Stimulated activated CD8-positive, alpha-beta memory T cell treated with anti-CD3 and anti-CD28 coated beads, Interleukin-15, amount 100 ng/mL, for 1 hour (primary cell): ENCODE results near the gene OR2T3.
"Not testable (repeated sequence)": the region's sequence is repeated elsewhere in the genome, so short reads cannot be mapped to it uniquely, and the experiment has no call there.

Experiments used
- DNase-seq: peaks from one replicate; pipeline ENCODE4 v3.0.0-alpha.2; 2020; ENCODE audit warnings: low read depth

Gene OR2T3, protein sequence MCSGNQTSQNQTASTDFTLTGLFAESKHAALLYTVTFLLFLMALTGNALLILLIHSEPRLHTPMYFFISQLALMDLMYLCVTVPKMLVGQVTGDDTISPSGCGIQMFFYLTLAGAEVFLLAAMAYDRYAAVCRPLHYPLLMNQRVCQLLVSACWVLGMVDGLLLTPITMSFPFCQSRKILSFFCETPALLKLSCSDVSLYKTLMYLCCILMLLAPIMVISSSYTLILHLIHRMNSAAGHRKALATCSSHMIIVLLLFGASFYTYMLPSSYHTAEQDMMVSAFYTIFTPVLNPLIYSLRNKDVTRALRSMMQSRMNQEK

DNA sequence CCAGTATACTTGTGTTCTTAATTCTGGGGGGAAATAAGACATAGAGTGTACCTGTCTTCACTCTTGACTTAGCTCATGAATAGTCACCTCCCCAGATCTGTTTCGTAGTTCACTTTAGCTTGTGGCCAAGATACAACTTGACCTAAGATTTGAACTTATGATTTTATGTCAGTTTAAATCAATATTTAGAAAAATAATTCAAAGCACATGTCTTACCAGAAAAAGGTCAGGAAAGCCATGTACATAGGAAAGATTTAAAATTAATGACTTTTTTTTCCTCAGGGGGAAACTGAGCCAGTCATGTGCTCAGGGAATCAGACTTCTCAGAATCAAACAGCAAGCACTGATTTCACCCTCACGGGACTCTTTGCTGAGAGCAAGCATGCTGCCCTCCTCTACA is at the start of gene OR2T3:
Gene OR2T3 (plus strand): TSS at position 301 of the 400 bp plus-strand sequence. CDS start 0 bp downstream, at position 301.
- DNase-seq, result not testable (repeated sequence)

DNA sequence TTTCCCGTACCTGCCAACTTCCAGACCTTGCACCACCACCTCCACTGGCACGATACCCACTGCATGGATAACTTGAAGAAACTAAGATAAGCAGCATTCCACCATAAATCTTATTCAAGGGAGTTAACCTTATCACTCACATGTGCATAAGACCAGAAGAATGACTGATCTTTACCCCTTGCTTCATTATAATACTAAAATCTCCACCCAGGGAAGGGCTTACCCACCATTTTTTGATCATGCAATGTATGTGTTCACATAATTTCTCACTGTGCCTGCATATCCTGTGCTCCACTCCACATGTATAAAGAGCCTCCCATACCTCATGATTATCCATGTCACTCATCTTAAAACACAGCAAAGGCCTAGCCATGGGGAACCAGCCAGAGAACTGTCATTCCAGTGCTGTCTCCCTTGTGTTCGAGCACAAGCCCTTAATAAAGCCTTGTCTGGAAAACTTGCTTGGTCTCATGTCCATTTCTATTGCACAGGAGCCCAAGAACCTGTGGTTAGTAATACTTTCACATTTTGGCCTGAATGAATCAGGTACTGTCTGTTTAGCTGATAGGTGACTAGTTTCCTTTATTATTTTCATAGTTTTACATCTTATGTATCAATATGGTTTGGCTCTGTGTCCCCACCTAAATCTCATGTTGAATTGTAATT is 45.5 kb upstream of the OR2T3 start:
- not testable (repeated sequence) for DNase-seq

DNA sequence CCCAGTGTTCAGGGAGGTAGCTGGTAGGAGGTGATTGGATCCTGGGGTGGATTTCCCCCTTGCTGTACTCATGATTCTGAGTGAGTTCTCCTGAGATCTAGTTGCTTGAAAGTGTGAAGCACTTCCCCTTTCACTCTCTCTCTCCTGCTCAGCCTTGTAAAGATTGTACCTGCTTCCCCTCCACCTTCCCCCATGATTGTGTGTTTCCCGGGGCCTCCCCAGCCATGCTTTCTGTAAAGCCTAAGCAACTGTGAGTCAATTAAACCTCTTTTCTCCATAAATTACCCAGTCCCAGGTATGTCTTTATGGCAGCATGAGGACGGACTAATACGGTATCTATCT is 45.0 kb upstream of the OR2T3 start:
- not testable (repeated sequence) for DNase-seq

DNA sequence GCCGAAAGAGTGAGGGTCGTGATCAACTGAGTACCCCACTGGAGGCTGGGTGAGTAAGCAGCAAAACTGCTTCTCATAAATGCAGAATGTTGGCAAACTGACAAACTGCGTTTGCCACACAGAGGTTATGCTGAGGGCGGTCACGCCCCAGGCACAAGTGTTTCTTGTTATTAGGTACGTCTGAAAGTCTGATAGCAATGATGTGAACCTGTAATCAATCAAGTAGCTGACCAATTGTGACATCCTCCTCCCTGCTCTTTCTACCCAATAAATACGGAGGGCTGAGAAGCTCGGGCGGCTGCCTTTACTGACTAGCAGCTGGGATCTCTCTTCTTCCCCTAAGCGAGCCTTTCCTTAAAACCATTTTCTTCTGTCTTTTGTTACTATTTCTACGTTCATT is 41.5 kb upstream of the OR2T3 start:
- not testable (repeated sequence) for DNase-seq

DNA sequence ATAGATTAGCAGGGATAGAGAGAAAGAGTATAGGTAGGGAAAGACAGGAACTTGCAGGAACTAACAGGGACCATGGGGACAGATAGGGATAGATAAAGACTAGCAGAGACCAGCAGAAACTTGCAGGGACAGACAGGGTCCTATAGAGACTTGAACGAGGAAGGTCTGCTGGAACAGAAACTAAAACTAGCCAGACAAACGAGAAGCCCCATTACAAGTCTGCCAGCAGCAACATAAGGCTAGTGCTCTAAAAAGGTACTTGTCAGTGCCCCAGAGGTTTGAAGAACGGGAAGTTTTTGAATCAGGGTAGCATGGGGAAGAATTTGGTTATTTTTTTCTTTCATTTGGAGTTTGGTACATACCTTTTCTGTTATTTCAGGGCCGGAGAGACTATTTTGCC is 41.0 kb upstream of the OR2T3 start:
- DNase-seq, result not testable (repeated sequence)

DNA sequence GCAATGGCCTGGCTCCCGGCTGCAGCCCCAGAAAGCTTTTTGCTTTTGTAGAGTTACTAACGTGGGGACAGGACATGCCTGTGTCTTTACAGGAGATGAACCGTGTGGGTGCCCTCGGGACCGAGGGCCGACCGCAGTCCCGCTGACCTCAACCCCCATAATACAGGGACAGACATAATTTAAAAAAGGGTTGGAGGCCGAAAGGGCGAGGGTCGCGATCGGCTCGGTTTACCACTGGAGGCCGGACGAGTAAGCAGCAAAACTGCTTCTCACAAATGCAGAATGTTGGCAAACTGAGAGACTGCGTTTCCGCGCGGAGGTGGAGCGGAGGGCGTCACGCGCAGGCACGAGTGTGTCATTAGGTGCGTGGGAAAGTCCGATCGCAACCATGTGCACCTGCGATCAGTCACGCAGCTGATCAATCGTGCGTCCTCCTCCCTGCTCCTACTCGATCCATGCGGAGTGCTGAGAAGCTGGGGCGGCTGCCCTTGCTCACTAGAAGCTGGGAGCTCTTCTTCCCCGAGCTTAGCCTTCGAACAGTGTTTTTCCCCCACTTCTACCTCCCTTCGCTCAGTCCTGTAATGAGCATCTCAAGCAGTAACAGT is 39.2 kb upstream of the OR2T3 start:
- not testable (repeated sequence) for DNase-seq

DNA sequence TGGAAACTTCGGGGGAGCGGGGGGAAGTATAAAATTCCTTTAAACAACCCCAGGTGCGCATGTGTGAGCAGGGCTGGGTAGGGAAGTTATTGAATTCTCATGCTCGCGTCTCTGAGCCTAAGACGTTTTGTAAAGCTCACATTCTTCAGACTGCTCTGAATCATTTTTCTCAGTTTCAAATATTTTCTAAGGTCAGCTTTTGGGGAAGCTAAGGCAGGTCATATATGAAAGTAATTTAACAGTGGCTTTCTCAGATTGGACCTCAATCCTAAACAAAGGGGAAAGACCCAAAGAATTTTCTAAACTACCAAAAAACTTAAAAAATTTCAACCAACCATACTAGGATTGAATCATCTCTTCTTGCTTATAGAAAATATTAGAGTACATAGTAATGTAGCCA is 38.2 kb upstream of the OR2T3 start:
- DNase-seq, result not testable (repeated sequence)

DNA sequence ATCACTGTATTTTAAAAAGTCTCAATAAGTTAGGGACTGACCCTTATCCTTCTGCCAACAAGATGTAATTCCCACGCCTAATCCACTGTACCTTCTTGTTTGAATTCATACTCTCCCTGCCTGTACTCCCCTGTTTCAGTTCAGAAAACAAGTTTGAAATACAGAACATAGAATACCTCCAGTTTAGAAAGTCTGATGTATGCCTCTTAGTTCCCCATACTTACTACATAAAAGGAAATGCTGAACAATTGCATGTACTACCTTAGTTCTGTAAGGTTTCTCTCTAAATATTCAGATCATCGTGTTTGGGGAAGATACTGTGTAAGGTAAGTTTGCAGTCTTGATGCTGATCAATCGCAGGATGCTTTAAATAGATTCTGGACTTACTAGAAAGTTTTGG is 36.8 kb upstream of the OR2T3 start:
- not testable (repeated sequence) for DNase-seq

DNA sequence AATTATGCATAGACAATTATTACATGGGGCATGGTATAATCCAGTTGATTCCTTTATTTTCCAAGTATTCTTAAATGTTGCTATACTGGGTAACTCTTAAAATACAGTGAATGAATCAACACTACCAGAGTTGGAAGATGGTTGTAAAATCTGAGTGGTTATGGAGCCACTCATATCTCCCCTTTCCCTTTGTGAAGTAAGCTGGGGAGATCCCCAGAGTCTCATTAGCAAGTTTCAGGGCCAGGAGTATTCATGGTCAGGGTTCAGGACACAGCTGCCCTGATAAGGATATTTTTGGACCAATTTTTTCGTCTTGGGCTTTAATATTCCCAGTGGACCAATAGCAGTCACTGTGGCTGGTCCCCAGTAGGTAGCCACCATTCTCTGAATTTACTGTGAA is 34.5 kb upstream of the OR2T3 start:
- not testable (repeated sequence) for DNase-seq

DNA sequence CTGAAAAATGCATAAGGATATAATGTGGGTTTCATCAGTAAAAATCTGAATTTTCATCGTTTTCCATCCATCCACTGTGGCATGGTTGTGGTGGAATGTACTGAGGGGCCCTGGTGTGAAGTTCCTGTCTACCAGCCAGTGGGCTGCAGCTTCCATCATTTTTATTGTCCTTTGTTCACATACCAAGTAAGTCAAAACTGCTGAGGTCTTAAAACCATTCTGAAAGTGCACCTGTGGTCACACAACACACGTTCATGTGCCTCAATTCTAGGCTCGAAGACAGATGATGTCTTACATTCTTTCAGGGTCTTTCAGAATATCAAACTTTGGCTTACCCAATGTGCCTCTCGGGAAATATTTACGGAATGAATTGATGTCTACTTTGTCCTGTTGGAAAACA is 33.9 kb upstream of the OR2T3 start:
- not testable (repeated sequence) for DNase-seq

DNA sequence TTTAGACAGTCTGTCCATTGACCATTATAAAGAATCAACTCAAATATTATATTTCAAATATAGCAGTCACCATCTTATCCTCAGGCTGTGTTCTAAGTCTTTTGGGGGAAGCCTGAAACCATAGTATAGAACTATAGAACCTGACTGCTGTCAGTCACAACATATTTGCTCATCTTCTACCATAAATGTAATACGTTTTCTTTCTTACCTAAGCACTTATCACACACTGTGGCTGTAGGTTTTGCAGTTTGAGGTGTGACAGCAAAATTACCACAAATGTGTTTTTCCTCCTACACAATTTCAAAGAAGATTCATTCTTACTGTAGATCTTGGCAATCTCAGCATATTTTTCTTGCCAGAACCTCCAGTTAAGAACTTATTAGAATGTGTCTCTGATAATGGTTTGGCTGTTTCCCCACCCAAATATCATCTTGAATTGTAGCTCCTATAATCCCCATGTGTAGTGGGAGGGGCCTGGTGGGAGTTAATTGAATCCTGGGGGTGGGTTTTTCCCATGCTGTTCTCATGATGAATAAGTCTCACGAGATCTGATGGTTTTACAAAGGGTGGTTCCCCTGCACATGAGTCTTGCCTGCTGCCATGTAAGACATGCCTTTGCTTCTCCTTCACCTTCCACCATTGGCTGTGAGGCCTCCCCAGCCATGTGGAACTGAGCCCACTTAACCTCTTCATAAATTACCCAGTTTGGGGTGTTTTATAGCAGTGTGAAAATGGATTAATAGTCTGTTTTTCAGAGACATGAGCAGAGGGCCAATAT is 30.5 kb upstream of the OR2T3 start:
- DNase-seq, result not testable (repeated sequence)

DNA sequence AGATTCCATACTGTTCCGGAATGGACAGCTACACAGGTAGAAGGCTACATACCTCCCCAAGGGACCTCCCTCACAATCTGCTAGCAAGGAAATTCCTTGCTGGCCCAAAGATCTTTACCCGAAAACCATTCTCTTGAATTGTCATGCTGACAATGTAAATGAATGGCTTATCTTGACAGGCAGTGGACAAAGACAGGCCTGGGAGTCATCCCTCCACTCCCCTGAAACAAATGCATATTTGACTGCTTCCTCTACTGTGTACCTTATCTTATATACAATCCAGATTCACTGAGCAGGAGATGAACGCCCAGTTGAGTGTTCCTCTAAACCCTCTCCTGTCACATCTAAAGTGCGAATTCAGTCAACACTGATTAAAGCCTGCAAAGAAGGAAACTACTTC is 28.5 kb upstream of the OR2T3 start:
- DNase-seq, result not testable (repeated sequence)

DNA sequence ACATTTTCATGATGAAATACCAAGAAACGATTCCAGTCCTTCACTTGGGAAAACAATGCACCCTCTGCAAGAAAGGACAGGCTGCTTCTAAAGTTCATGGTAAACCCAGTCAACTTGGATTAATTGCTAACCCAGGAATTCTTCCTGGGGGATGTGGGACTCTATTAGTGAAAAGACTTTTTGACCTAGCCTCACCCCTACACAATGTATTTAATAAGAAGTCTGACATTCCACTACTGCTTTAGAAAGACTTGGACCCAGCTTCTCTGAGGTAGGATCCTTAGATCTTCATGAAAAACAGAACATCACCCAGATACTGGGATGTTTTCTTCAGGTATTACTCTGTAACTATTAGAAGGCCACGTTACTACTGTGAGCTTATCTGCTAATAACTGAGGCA is 27.8 kb upstream of the OR2T3 start, which contains the start of gene OR2T2:
Gene OR2T2 (plus strand): TSS at position 239 of the 400 bp plus-strand sequence. CDS start 7,161 bp downstream, outside the sequence.
- DNase-seq, result not testable (repeated sequence)

DNA sequence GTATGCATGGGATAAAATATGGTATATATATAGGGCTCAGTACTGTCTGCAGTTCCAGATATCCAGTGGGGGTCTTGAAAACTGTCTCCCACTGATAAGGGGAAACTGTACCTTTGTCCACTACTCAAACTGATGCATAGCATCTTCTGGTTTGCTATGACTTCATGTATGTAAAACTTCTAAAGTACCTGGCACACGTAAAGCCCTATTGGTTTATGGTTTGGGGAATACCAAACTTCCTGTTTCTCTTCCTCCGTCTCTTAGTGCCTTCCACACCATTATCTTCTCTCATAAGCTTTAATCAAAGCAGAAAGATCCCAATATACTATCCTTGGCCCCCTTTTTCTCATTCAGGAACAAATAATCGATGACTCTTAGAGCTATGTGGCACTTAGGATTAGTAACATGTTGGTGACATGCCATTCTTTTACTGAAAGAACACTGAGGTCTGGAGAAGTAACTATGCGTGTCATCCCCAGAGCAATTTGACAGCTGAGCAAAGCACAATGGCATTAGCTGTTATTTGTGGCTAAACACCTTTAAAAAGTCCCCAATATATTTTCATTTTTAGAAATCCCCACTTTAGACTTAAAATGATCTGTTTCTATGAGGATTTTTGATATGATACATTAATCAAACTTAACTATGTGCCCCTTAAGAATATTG is 24.6 kb upstream of the OR2T3 start:
- DNase-seq, result not testable (repeated sequence)

DNA sequence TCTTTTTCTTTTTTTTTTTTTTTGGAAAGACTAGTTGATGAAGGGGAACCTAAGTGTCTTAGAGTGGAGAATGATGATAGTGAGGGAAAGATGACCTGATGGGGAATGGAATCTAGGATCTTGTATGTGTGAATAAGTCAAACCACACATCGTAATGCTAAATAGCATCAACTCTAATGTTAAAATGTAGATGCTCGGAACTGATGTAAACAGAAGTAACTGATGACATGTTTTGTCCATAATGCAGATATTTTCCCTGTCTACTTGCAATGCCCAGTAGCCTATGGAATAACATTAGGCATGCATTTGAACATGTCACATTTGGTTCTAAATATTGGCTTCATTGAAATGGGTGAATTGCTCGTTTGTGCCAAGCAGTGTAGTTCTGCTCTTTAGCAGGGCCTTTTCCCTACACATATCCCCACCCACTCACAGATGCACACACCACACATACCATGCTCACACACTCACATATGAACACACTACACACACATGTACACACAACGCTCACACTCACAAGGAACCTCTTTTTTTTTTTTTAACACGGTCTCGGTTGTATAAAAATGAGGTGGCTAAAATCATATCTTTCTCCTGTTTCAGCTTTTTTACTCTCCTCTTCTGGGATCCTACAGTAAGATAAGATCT is 23.2 kb upstream of the OR2T3 start:
- not testable (repeated sequence) for DNase-seq

DNA sequence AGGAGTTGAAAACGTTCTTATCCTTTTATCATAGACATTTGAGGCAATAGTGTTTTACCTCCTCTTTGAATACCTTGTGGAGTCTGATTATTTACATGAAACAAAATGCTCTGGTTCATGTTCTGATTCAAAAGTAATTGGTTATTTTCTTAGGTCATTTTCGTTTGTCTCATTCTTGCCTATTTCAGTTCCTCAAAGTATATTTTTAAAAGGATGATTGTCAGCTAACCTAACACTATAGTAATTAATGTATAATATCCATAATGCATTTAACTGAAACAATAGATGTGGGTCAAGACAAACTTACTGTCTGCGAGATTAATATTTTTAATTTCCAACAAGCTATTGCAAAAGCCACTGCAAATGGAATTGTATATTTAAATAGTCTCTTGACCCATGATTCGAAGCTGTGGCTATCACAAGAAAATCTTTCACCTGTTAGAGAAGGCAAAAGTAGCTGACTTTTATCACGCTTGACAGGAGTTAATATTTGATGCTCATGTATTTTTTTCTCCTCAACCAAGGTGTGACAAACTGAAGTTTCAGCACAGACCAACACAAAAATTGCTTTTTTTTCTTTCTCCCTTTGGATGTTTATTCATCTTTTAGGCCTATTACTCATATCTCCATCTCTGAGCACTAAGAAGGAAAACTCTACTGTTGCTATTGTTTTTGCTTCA is 22.5 kb upstream of the OR2T3 start:
- DNase-seq, result not testable (repeated sequence)

DNA sequence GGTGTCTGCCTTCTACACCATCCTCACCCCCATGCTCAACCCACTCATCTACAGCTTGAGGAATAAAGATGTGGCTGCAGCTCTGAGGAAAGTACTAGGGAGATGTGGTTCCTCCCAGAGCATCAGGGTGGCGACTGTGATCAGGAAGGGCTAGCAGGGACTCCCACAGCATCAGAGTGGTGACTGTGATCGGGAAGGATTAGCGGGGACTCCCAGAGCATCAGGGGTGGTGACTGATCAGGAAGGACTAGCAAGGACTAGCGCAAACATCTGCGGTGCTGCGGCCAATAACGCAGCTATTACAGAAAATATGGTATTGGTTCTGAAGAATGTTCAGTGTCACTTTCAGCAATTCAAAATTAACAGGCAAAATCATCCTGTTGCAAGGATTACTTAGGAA is 19.5 kb upstream of the OR2T3 start:
- DNase-seq, result not testable (repeated sequence)

DNA sequence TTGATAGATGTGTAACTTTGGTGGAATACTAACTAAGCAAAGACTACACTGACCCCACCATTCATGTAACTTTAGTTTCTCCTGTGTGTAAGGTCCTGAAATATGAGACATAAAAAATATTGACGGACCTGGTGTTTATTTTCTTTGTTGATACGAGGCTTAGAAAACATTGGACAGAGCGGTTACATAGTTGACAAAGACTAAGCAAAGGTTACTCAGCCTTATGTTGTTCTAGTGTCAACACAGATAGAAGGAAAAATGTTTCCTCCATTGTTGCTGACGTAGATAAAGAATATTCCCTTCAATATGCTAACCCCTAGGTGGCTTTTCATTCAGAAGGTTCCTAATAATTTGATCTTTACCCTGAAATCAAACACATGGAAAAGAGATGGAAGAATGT is 18.1 kb upstream of the OR2T3 start:
- not testable (repeated sequence) for DNase-seq

DNA sequence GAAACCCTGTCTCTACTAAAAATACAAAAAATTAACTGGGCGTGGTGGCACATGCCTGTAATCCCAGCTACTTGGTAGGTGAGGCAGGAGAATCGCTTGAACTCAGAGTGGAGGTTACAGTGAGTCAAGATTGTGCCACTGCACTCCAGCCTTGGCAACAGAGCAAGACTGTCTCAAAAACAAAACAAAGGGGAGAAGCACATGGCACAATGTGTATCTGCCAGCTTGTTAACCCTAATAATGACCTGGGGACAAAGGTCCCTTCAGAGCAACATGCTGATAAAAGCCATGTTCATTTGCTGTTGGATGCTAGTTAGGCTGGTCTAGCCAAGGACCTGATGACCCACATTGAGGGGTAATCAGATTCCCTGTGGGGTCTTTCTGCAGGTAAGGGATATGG is 16.5 kb upstream of the OR2T3 start:
- not testable (repeated sequence) for DNase-seq

DNA sequence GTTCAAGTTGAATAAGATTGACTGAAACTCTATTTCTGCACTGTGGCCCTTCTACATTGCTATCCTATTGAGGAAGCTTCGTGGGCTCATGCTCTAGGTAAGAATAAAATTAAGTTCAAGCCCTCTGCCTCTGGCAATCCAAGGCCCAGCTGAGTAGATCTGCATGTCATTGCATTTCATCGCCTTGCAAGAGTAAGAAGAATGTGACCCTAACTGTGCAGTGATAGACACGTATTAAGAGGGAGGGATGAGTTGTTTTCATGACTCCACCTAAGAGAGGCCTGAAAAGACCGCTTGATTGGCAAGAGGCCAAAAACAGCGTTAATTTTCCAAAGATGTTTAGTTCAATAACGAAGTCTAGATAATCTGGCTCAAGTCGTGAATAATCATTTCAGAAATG is 14.0 kb upstream of the OR2T3 start:
- not testable (repeated sequence) for DNase-seq

DNA sequence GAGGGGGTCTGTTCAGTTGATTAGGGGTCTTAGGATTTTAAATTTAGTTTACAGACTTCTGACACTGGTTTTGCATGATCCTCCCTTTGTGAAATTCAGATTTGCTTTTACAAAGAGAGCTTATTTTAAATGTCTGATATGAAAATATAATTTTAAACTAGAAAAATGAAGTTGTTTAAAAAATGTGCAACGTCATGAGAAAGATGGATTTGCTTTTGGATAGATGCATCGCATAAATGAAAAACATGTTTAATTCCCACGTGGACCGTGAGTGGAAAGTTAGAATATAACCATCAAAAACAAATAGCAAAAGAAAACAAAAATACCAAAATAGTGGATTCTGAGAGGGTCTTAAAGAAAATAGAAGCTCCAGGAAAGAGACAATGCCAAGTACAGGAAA is 2.0 kb upstream of the OR2T3 start:
- no peak for DNase-seq
